ENCODE results near the gene NIPAL4. TPM values are rescaled to one million over a fixed set of nuclear protein-coding genes. Genes with fewer than 3 reads are reported as not detected.

Gene NIPAL4
- total RNA-seq, 1 donor from 2014 or later: 0.63 TPM

DNA sequence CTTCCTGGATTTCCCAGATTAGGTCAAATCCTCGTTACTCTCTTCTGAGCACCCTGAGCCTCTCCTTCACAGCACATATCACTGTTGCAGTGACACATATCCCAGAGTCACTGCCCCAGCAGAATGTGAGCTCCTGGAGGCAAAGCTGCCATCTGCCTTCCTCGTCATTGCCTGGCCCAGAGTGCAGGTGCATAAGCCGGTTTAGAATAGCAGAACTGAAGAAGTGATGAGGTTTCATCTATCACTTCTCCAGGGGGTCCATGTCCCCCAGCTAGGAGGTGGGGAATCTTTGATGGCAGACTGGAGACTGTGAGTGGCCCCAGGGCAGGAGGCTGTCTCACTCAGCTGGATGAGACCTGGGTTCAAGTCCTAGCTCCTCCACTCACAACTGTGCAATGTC, 25.8 kb downstream of the NIPAL4 start:
- DNase-seq (ENCODE audit: low spot score): no peak

DNA sequence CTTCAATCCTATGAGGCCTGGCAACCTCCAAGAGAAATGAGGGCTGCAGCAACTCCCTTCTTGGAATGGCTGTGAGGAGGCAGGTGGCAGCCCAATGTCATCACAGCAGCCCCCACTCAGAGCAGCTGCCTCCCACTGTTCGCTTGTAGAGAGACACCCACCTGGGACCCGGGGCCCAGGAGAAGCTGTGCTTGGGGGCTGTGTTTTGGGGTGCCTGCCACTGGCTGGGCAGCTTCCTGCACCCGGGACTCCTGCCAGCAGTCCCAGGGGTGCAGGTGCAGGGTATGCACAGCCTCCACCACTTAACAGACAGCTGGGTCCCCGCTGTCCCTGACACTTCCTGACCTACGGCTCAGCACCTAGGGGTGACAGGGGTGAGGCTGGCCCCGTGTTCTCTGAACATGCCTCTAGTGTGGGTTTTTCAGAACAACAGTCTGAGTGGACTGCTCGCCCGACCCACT, 26.2 kb downstream of the NIPAL4 start:
- DNase-seq (ENCODE audit: low spot score): no peak

DNA sequence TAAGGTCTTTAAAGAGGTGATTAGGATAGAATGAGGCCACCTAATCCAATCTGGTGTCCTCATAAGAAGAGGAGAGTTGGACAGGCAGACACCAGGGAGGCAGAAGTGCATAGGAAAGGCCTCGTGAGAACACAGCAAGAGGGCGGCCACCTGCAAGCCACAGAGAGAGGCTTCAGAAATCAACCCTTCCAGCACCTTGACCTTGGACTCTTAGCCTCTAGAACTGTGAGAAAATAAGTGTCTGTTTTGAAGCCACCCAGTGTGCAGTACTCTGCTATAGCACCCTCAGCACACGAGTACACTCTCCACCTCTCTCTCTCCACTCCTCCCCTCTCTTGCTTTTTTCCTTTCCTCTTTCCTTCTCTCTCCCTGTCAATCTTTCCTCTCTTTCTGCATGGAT, 26.8 kb downstream of the NIPAL4 start:
- DNase-seq (ENCODE audit: low spot score): no peak

DNA sequence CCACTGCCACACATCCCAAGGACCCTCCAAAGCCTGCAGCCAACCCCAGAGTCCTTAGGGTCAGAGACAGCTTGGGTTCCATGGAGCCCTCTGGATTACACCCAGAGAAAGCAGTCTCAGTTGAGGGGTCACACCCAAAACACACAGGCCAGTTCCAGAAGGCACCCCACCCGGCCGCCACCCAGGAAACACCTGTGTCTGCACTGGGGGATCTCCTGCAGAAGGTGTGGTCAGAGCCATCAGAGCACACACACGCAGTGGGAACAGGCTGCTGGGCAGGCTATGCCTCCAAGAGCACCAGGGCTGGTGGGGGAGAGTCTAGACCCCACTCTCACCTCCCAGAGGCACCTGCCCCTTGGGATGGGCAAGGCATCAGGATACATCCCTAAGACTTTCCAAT, 27.3 kb downstream of the NIPAL4 start:
- DNase-seq (ENCODE audit: low spot score): no peak

DNA sequence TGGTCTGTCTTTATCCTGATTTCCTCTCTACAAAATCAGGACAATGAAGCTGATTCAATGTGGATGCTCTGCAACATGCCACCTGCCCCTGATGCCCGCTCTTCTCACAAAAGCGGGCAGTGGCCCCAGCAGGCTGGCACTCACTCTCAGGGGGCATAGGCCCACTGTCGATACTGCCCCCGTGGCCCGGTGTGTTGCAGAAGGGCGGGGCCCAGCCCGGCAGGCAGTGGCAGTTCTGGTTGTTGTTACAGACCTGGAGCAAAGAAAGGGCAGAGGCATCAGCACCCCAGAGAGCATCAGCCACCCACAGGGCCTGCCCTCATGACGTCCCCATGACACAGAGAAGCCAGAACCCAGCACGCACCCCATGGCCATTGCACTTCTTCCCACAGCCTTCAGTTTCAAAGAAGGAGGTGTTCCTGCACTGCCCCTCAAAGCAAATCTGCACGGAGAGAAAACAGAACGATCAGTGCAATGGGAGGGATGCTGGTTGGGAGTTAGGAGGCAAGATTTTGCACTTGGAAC, 31.5 kb downstream of the NIPAL4 start:
- DNase-seq (ENCODE audit: low spot score): no peak

DNA sequence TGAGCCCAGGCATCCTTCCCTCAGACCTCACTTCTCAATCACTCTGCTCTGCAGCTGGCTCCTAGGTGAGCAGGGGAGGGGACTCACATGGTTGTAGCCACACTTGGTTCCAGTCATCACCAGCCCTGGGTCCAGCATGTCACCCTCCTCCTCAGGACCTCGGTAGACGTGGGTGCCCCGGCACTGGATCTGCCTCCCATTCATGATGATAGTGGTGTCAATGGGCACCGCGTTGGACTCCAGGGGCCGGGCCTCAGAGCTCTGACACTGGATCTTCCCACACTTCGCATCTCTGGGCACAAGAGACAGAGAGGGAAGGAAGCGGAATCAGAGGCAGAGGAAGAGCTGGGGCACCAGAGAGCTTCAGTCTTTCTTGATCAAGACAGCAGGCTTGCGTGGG, 32.9 kb downstream of the NIPAL4 start:
- DNase-seq (ENCODE audit: low spot score): no peak

DNA sequence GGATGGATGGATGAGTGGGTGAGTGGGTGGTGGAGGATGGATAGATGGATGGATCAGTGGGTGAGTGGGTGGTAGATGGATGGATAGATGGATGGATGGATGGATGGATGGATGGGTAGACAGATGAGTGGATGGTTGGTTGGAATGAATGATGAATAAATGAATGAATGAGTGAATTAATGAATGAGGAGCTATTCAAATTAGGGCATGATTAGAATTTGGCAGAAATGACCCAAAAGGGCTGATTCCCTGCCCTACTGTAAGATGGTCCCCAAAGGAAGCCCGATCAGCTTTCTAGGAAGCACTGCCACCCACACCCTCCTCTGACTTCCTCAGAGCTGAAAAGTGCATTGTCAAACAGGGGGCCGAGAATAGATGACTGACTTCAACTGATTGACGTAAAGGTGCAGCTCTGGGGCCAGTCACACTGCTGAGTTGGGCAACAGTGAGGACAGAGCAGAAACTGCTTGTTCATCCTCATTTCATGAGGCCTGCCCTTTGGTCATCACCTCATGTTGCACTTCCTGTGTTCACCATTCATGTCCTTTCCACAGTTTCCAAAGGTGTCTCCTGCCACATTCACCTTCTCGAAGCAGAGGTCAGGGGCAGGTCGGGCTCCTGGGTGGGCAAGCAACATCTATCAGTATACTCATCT, 34.3 kb downstream of the NIPAL4 start:
- no peak for DNase-seq (ENCODE audit: low spot score)

DNA sequence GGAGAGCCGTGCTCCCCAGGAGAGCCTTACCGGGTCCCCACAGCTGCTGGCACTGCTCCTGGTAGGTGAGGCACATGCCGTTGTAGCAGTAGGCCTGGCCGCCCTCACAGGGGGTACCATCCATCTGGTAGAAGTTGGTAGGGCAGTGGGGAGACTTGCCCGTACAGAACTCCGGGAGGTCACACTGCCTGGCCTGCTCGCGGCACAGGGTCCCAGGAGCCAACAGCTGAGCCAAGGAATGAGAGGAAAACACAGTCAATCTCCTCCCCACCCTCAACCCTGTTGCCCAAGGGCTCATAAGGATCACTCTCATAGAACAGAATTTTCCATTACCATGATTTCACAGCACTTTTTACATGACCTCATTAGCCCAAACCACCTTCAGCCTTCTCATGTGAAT, 36.9 kb downstream of the NIPAL4 start:
- DNase-seq (ENCODE audit: low spot score): no peak

DNA sequence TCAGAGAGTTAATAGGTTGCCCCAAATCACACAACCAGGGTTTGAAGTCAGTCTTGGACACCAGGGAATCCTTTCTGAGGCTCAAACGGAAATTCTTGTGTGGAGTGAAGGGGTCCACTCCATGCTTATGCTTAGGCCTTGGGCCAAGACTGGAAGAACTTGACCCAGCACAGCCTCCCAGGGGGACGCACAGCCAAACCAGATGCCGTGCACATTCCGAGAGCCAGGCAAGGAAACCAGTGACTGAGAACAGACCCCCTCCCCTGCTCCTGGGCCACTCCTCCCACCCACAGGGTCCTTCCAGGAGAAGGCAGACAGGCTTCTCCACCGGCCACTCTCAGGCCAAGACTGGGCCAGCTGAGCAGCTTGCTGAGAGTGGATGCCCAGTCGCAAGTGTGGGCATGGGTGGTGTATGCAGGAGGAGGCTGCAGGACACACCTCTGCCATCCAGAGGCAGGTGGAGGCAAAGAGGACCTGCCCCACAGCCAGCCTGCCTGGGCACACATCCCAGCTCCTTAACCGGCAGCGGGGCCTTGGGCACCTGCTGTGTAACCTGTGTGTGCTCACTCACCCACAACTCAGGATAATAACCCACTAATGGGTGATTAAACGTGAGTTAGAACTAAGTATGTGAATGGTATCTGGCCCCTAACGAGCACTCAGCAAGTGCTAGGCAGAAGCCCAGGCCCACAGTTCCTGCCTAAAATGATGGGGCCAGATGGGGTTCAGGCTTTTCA, 38.0 kb downstream of the NIPAL4 start:
- no peak for DNase-seq (ENCODE audit: low spot score)

DNA sequence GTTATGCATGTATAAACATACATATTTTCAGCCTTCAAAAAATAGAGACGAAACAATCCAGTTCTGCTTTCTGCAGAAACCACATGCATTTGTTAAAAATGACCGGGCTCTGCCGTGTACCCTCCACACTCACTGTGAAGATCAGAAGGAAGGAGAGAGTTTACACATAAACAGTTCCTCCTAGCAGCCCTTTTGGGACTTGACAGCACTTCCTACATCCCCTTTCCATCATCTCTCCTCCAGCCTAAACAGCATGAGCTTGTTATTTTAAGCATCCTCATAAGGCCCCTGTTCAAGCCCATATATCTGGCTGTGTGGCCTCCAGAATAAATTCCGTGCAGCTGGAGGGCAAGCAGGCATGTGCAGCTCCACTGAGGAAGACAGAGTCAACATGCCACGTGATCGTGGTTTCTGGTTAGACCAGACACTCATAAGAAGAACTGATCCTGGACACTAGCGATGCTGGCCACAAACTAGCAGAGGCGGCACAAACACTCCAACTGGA, 42.2 kb downstream of the NIPAL4 start:
- peak; percentile 37 for DNase-seq (ENCODE audit: low spot score)

DNA sequence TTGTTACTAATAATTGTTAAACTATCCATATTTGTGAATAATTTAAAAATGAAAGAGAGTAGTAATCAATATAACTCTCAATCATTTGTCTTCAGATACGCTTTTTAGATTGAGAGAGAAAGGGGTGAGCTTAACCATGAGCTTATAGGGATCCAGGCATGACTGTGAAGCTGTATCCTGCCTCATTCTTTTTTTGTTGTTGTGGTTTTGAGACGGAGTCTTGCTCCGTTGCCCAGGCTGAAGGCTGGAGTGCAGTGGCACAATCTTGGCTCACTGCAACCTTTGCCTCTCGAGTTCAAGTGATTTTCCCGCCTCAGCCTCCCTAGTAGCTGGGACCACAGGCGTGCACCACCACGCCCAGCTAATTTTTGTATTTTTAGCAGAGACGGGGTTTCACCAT, 44.0 kb downstream of the NIPAL4 start:
- DNase-seq (ENCODE audit: low spot score): no peak

DNA sequence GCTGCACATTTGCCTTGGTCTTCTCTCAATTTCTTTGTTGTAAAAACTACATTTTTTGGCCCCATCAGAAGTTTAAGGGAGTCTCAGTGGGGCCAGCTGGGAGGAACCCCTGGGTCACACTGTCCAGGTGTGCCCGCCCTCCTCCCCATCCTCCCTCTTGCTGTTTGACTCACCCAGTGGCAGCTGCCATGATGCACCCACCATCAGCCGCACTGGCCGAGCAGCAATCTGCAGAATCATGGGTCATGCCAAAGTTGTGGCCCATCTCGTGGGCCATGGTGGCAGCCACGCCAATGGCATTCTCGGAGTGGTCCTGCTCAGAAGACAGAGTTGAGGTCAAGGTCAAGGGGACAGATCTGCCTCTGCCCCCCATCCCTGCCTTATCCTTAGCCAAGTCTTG, 45.5 kb downstream of the NIPAL4 start:
- DNase-seq (ENCODE audit: low spot score): no peak

DNA sequence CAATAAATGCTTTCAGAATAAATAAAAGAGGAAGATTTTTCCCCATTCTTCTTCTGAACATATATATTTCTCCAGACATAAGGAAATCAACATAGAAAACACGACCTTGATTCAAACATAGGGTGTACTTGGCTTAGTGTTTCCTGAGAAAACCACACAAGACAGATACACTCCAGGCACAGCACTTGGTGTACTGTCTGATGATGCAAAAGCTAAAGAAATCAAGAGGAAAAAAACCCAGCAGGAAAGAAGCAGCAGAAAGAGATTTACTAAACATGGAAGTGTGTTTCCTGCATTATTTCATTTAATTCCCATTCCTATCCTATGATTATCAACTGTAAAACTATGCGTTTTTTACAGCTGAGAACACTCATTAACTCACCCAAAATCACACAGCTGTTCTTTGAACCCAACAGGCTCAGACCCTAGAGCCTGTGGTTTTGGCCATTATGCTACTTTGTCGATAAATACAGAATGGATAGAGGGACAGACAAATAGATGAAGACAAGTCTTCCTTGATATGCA, 46.1 kb downstream of the NIPAL4 start:
- no peak for DNase-seq (ENCODE audit: low spot score)

DNA sequence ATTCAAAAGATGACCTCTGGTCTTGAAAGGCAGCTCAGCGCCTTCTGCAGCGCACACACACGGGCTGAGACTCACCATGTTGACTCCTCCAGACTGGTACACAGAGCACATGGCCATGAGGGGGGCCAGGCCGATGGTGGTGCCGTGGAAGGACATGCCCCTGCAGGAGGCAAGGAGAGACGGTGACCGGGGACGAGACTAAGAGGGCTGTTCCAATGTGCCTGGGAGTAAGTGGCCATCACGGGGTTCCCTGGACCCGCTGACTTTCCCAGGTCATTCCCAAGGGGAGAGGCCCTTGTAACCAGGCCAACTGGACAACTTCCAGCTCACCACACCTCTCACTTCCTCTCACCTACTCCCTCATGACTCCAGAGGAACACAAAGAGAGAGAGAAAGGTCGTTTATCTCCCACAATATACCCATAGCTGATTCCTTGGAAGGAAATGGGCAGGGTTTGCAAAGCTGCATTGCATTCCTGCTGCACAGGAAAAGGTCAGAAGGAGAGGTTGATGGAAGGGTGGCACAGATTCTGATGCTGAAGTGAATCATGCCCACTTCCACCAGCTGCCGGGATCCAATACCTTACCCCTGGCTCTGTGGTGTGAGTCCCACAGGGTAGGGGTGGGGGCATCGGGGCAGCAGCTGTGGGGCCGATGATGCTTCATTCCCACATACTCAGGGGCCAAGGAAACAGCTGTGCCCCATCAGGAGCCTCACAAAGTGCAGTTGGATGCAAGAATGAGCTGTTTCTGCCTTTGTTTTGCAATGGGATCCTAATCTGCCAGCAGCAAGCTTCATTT, 47.2 kb downstream of the NIPAL4 start:
- no peak for DNase-seq (ENCODE audit: low spot score)

DNA sequence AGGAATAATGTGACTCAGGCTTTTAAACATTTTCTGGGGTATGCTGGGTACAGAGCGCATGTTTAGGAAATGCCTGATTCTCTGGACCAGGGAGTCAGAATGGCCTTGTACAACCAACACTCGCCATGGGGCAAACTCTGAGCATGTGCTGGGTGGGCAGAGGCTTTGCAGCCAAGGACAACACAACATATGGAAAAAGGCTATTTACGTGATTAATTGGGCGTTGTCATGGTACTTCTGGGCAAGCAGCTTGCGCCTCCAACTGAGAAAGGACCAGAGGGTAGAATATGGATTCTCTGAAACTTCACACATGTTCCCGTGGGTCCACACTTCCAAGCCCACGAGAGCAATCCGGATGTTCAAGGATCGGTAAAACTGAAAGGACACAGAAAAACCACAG, 49.1 kb downstream of the NIPAL4 start:
- no peak for DNase-seq (ENCODE audit: low spot score)

DNA sequence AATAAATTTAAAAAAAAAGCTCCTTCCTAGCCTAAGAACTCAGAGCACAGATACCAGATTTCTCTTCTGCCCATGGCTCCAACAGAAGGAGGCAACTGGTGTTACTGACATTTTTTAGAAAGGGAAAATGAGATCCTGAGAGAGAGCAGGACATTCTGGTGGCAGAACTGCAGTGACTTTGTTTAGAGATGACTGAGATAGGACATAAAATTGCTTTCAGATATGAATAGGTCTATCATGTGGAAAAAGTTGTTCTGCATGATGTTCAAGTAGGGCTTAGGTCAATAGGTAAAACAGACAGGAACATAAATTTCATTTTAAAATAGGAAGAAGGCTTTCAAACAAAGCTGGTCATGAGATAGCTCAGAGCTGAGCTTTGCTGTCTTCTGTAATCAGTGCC, 49.6 kb downstream of the NIPAL4 start:
- no peak for DNase-seq (ENCODE audit: low spot score)

DNA sequence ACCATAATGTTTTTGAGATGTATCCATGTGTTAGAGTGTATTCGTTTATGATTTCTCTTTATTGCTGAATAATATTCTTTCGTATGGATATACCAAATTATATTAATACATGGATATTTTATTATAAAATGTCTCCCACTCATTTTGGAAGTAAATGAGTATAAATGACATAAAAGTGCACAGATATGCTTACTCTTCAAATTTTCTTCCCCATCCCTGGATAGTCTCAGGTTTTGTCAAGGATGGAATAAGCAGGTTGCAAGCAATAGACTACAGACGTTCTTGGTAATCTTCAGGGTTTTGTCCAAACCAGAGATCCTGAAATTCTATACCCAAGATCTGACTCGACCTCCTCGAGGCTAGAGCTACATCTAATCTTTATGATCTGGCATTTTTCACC, 50.7 kb downstream of the NIPAL4 start:
- no peak for DNase-seq (ENCODE audit: low spot score)

DNA sequence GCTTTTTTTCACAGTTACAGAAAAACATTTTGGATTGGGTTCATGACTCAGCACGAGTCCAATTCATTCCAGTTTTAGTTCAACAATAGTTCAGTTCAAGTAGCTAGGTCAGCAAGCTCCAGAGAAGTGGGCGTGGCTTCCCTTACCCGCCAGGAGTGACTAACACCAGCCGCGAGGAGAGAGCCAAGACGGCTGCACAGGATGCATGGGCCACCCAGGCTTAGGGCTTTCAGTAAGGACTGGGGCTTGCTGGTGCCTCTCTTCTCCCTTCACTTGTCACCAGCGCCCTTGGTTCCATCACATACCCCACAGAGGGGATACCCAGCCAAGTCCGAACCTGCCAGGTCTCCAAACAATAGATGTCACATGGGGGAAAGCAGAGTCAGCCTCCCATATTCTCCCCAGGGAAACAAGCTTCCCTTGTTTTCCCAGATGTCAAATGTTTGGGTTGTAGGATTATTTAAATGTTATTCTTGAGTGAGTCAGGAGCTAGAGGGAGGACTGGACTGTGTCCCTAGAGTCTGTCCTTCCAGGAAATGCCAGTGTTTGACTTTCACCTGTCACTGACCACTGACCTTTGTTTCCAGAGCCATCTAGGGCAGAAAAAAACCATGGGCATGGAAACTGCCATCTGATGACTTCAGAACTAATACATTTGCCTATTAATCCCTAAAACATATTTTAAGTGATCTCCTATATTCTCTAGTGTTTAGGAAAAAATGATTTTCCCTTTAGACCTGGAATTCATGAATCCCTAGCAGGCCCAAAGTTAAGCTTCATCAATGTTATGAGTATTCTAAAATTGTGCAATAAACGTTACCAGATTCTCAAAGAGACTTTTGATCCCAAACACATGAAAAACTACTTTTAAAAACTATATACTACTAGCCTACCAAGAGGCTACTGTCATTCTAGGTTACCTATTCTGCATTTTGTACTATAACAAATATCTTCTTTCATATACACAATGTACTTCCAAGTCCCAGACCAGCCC, 51.9 kb downstream of the NIPAL4 start:
- DNase-seq (ENCODE audit: low spot score): peak; percentile 88

DNA sequence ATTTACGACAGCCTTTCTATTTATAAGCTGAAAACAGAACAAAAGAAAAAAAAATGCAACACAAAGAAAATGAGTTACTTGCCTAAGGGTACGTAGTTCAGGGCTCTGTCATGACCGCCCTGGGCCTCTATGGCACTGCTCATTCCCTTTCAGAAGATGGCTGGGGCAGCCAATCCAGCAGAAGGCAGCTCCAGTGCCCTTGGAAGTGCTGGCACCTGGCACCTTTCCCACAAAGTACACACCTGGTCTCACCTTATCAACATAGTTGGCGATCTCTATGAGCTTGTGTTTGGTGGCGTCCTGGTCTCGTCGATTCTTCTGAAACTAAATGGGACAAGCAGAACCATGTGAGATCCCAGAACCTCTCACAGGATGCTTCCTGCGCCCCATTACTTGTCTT, 53.2 kb downstream of the NIPAL4 start:
- no peak for DNase-seq (ENCODE audit: low spot score)

DNA sequence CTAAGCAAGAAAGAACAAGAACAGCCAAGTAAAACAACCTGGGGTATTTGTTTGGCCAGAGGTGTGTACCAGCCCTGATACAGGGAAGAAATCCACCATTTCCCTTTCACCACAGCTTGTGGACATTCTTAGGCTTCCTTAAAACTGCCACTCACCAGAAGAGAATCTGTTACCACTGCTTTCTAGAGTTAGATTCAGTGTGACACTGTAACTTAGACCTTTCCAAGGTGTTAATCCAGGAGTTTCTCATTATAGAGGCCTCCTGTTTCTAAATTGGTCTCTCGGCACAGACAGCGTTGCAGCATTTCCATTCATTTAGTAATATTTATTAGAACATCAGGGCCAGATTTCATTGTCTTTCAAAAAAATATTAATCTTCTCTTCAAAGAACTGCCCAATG, 55.0 kb downstream of the NIPAL4 start:
- DNase-seq (ENCODE audit: low spot score): no peak

DNA sequence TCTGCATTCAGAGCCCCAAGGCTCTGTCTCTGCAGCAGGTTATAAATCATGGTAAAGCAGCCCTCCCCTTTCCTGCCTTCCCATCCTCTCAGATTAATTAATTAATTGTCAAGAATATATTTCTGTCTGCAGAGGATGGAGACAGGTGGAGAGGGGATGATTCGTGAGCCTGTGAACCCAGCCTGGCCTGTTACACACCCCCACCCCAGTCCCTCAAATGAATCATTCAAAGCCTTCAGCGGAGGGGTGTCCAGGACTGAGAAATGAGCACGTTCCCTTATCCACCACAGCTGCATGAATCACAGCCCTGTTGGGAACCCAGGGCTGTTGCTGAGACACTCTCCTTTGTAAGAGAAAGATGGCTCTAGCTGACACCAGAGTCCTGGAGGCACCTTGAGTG, 56.0 kb downstream of the NIPAL4 start:
- no peak for DNase-seq (ENCODE audit: low spot score)
